GM23248 (cell line): ENCODE data around the gene B4GALT6. TPM values are rescaled to one million over a fixed set of nuclear protein-coding genes. Genes with fewer than 3 reads are reported as not detected.

ENCODE experiments used
- DNase-seq: peaks from one replicate; pipeline ENCODE4 v3.0.0-alpha.2; 2015
- H2AFZ ChIP-seq: fragments of 200-600 bp; sonication (generic); 2 replicates; pipeline ENCODE4 v1.6.1; 2016; ENCODE audit warnings: antibody characterized with exemption
- H3F3A ChIP-seq: fragments of 200-600 bp; sonication (generic); 2 replicates; pipeline ENCODE4 v1.6.1; 2016; ENCODE audit warnings: mild to moderate bottlenecking, antibody characterized with exemption, mixed run types; ENCODE audit not compliant: insufficient read depth
- H3K27ac ChIP-seq: fragments of 200-600 bp; sonication (generic); 2 replicates; pipeline ENCODE4 v1.5.1; 2016; ENCODE audit warnings: mild to moderate bottlenecking
- H3K27me3 ChIP-seq: fragments of 200-600 bp; sonication (generic); replicated peaks from 2 replicates; pipeline ENCODE4 v1.6.1; 2016; ENCODE audit warnings: mild to moderate bottlenecking; ENCODE audit not compliant: insufficient read depth
- H3K36me3 ChIP-seq: fragments of 200-600 bp; sonication (generic); 2 replicates; pipeline ENCODE4 v1.6.1; 2016; ENCODE audit warnings: low read depth, mild to moderate bottlenecking
- H3K4me1 ChIP-seq: fragments of 200-600 bp; sonication (generic); 2 replicates; pipeline ENCODE4 v1.6.1; 2016; ENCODE audit warnings: mild to moderate bottlenecking; ENCODE audit not compliant: insufficient read depth
- H3K4me2 ChIP-seq: fragments of 200-600 bp; sonication (generic); one replicate; pipeline ENCODE4 v1.6.1; 2016; ENCODE audit warnings: mild to moderate bottlenecking; ENCODE audit not compliant: unreplicated experiment
- H3K4me3 ChIP-seq: fragments of 200-600 bp; sonication (generic); 2 replicates; pipeline ENCODE4 v1.5.1; 2016; ENCODE audit warnings: mild to moderate bottlenecking
- H3K79me2 ChIP-seq: fragments of 200-600 bp; sonication (generic); 2 replicates; pipeline ENCODE4 v1.6.1; 2016; ENCODE audit warnings: mild to moderate bottlenecking; ENCODE audit not compliant: insufficient read depth
- H3K9ac ChIP-seq: fragments of 200-600 bp; sonication (generic); 2 replicates; pipeline ENCODE4 v1.6.1; 2016; ENCODE audit warnings: mild to moderate bottlenecking
- H3K9me2 ChIP-seq: fragments of 200-600 bp; sonication (generic); 2 replicates; pipeline ENCODE4 v1.6.1; 2016; ENCODE audit warnings: mixed run types, mild to moderate bottlenecking, moderate library complexity; ENCODE audit not compliant: insufficient read depth
- H3K9me3 ChIP-seq: fragments of 200-600 bp; sonication (generic); one replicate; pipeline ENCODE4 v1.6.1; 2017; ENCODE audit warnings: low read depth
- H4K20me1 ChIP-seq: fragments of 200-600 bp; sonication (generic); 2 replicates; pipeline ENCODE4 v1.6.0; 2016; ENCODE audit not compliant: insufficient read depth
- EZH2 ChIP-seq: fragments of 200-600 bp; sonication (generic); IDR thresholded peaks from 2 replicates; pipeline ENCODE4 v1.6.1; 2018; ENCODE audit warnings: antibody characterized with exemption, mild to moderate bottlenecking; ENCODE audit not compliant: insufficient read depth, poor library complexity, severe bottlenecking
- EZH2phosphoT487 ChIP-seq: fragments of 200-600 bp; sonication (generic); IDR thresholded peaks from 2 replicates; pipeline ENCODE4 v1.6.1; 2018; ENCODE audit warnings: antibody characterized with exemption, moderate library complexity, mild to moderate bottlenecking, low read depth; ENCODE audit not compliant: insufficient read depth
- WGBS, 2 experiments: methylation state at CpG; one replicate each; pipeline ENCODE4 v1.1.6; 2015 to 2017; ENCODE audit warnings: low lambda C conversion rate in 2 of 2, low coverage in 1 of 2; ENCODE audit errors: missing lambda C conversion rate in 2 of 2; 5-methylcytosine and 5-hydroxymethylcytosine counted together
- in situ Hi-C: fragments of 300-500 bp; cut with MboI; formaldehyde crosslinking; loops from 2 replicates; pipeline ENCODE4 v1.15.0; 2020
- polyA plus RNA-seq: library from polyadenylated mRNA; unstranded; fragments of >200 nt; fragmentation: Nextera tagmentation; extraction: Ambion mirVana; gene quantifications from 2 replicates; pipeline ENCODE4 v1.2.1, GENCODE V29; 2016
- total RNA-seq: library from RNA; depleted of rRNA; stranded (reverse); fragments of >200 nt; shearing (Covaris generic); gene quantifications from 2 replicates; pipeline ENCODE4 v1.2.3, GENCODE V29; 2014; rRNA removed

B4GALT6 gene
- total and polyA plus RNA-seq, 2 experiments from 2014 or later = 1.2 to 2.4 TPM

GRCh38 chr18:31577195-31577594, 107.2 kb downstream of the B4GALT6 start:
- no peak overlapping the region for H3K27ac ChIP-seq
- no peaks in the 10 kb centered on the region for H3K36me3 ChIP-seq
- H4K20me1 ChIP-seq = no peaks in the 10 kb centered on the region
- H3K9me2 ChIP-seq = no peaks in the 10 kb centered on the region
- no peaks in the 10 kb centered on the region for H3F3A ChIP-seq
- H3K4me1 ChIP-seq = no peaks in the 10 kb centered on the region
- H3K4me3 ChIP-seq = no peak overlapping the region
- no peak overlapping the region for H3K9ac ChIP-seq
- DNase-seq = no peak
- TF ChIP-seq EZH2phosphoT487 = no peak
- TF ChIP-seq EZH2 = no peak
- no peak overlapping the region for H2AFZ ChIP-seq
- no peak overlapping the region for H3K4me2 ChIP-seq
- H3K27me3 ChIP-seq = no peaks in the 10 kb centered on the region
- in situ Hi-C loops = no loop called here
- WGBS, 2 experiments = 48 to 56% methylated on average over 1 of the region's 1 CpG
- no peaks in the 10 kb centered on the region for H3K79me2 ChIP-seq
- H3K9me3 ChIP-seq = no peaks in the 10 kb centered on the region

DNA sequence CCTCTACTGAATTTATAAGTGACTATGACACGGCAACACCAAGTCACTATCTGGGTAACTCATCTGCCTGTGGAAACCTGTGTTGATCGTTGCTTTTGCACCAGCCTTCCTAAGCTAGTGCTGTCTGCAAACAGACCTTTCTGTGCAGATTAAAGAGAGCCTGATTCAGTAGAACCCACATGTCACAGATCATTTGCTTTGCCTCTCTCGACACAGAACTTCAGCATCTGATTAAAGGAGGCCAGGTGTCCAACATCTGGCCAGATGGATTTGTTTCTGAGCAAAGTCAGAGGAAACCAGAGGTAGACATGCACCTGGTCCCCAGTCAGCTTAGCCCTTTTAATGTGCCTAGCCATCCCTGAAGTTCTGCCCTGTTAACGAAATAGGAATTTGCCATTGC, 107.7 kb downstream of the B4GALT6 start:
- Histone ChIP-seq H3K9me2 (no peaks in the 10 kb centered on the region), H3K27ac (no peak overlapping the region), H3K79me2 (no peaks in the 10 kb centered on the region), H3K4me3 (no peak overlapping the region), H3F3A (no peaks in the 10 kb centered on the region), H3K36me3 (no peaks in the 10 kb centered on the region), H3K4me1 (no peaks in the 10 kb centered on the region), H3K9me3 (no peaks in the 10 kb centered on the region), H3K27me3 (no peaks in the 10 kb centered on the region), H4K20me1 (no peaks in the 10 kb centered on the region), H3K9ac (no peak overlapping the region), H3K4me2 (no peak overlapping the region), H2AFZ (no peak overlapping the region)
- no peak for TF ChIP-seq EZH2
- no peak for TF ChIP-seq EZH2phosphoT487
- WGBS, 2 experiments = 13 to 17% methylated on average over 4 of the region's 4 CpGs
- no peak for DNase-seq
- in situ Hi-C loops = no loop called here

DNA sequence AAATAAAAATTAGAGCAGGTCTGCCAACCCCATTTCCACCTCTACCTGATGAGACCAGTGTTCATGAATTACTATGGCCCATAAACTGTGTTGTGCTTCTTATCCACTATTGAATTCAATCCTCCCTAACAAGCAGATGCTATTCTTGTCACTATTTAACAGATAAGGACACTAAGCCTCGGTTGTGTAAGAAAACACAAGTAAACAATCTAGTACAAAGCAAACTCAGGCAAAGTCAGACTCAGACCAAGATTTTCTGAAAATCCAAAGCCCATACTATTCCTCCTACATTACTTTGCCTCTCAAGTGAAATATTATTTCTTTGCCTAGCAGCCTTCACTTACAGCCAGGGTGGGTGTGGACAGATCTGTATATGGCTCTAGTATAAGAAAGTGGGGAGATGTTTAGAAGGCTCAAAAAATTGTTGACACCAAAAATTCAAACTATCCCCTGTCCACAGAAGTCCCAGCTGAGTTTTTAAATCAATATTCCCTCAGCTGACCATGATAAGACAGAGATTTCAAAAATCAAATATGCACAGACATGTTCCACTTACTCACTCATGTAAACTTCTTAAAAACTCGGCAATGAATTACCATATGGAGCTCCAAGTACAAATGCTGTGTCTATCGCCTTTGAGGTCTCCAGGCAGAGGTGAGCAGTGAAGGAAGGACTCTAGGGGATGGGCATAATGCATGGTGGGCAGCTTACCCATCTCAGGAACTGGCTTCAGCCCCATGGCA, 108.7 kb downstream of the B4GALT6 start:
- Histone ChIP-seq H3K79me2 (no peaks in the 10 kb centered on the region), H3K4me1 (no peaks in the 10 kb centered on the region), H3K4me2 (no peak overlapping the region), H2AFZ (no peak overlapping the region), H3K27ac (no peak overlapping the region), H3F3A (no peaks in the 10 kb centered on the region), H3K9ac (no peak overlapping the region), H3K4me3 (no peak overlapping the region), H3K36me3 (no peaks in the 10 kb centered on the region), H3K9me3 (no peaks in the 10 kb centered on the region), H4K20me1 (no peaks in the 10 kb centered on the region), H3K9me2 (no peaks in the 10 kb centered on the region), H3K27me3 (no peaks in the 10 kb centered on the region)
- in situ Hi-C loops = no loop called here
- DNase-seq = no peak
- 16 to 17% methylated on average over 3 of the region's 3 CpGs for WGBS, 2 experiments
- TF ChIP-seq EZH2 = no peak
- no peak for TF ChIP-seq EZH2phosphoT487

DNA sequence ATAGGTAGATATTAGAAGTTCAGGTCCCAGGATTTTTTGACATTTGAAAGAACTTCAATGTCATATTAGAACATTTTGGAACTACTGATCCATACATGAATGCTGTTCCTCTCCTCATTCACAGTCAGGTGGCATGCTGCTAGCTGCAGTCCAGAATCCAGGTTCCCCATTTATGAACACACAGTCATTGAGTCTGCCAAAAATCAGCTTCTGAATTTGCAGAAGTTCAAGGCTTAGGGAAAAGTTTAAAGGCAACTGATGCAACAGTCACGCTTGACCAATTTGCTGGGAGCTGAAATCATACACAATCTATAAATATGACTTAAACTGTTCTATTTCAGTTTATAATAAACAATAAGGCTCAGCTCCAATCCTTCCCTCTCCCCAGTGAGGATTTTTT, 110.0 kb downstream of the B4GALT6 start:
- Histone ChIP-seq H3F3A (no peaks in the 10 kb centered on the region), H3K79me2 (no peaks in the 10 kb centered on the region), H3K27me3 (no peaks in the 10 kb centered on the region), H3K36me3 (no peaks in the 10 kb centered on the region), H4K20me1 (no peaks in the 10 kb centered on the region), H3K4me3 (no peak overlapping the region), H3K9ac (no peak overlapping the region), H3K9me2 (no peaks in the 10 kb centered on the region), H3K9me3 (no peaks in the 10 kb centered on the region), H3K4me1 (no peaks in the 10 kb centered on the region), H3K4me2 (no peak overlapping the region), H2AFZ (no peak overlapping the region), H3K27ac (no peak overlapping the region)
- TF ChIP-seq EZH2phosphoT487 = no peak
- TF ChIP-seq EZH2 = no peak
- WGBS, 2 experiments = 43 to 45% methylated on average over 1 of the region's 1 CpG
- no peak for DNase-seq
- in situ Hi-C loops = loop anchor here (25.0 kb wide), 1 partner anchor 388 kb away; no protein-coding TSS in a partner anchor

Other genes with a start within 250 kb of the B4GALT6 start
- not detected in 2 replicates for gene DSG3, start 236.8 kb downstream of the B4GALT6 start, total RNA-seq
- not detected in 2 replicates for gene DSG3, start 236.8 kb downstream of the B4GALT6 start, polyA plus RNA-seq
- gene DSG2, start 186.4 kb downstream of the B4GALT6 start, total RNA-seq = under 0.01 TPM in 1 of 2 replicates, not detected in the other
- gene DSG2, start 186.4 kb downstream of the B4GALT6 start, polyA plus RNA-seq = 0.04 TPM in 1 of 2 replicates, not detected in the other
- gene TTR, start 92.7 kb downstream of the B4GALT6 start, total RNA-seq = not detected in 2 replicates
- gene TTR, start 92.7 kb downstream of the B4GALT6 start, polyA plus RNA-seq = not detected in 2 replicates
- gene SLC25A52, start 76.3 kb upstream of the B4GALT6 start, total RNA-seq = not detected in 2 replicates
- not detected in 2 replicates for gene SLC25A52, start 76.3 kb upstream of the B4GALT6 start, polyA plus RNA-seq